Smooth muscle cell (in vitro differentiated cells): Measurements from ENCODE around the gene APOBEC3F. TPM values are rescaled to one million over a fixed set of nuclear protein-coding genes. Genes with fewer than 3 reads are reported as not detected.
"Not testable (repeated sequence)": the region's sequence is repeated elsewhere in the genome, so short reads cannot be mapped to it uniquely, and the experiment has no call there.

ENCODE experiments used
- DNase-seq: peaks from one replicate; lab custom pipeline; 2025; ENCODE audit not compliant: unreplicated experiment; lab: John Stamatoyannopoulos, UW
- H2AFZ ChIP-seq: fragments of 200-600 bp; sonication (generic); 2 replicates; pipeline ENCODE4 v1.6.0; 2016; ENCODE audit warnings: antibody characterized with exemption, low read depth, mild to moderate bottlenecking
- H3F3A ChIP-seq: fragments of 200-600 bp; sonication (generic); 2 replicates; pipeline ENCODE4 v1.6.0; 2017; ENCODE audit warnings: antibody characterized with exemption, low read depth
- H3K27ac ChIP-seq: fragments of 200-600 bp; sonication (generic); 2 replicates; pipeline ENCODE4 v1.5.1; 2016; ENCODE audit warnings: low read depth, mild to moderate bottlenecking
- H3K27me3 ChIP-seq: fragments of 200-600 bp; sonication (generic); 2 replicates; pipeline ENCODE4 v1.6.1; 2016; ENCODE audit warnings: low read depth, mild to moderate bottlenecking
- H3K36me3 ChIP-seq: fragments of 200-600 bp; sonication (generic); 2 replicates; pipeline ENCODE4 v1.5.1; 2016; ENCODE audit warnings: low read depth
- H3K4me1 ChIP-seq: fragments of 200-600 bp; sonication (generic); 2 replicates; pipeline ENCODE4 v1.5.1; 2016; ENCODE audit warnings: low read depth
- H3K4me2 ChIP-seq: fragments of 200-600 bp; sonication (generic); 2 replicates; pipeline ENCODE4 v1.6.0; 2016; ENCODE audit warnings: mild to moderate bottlenecking
- H3K4me3 ChIP-seq: fragments of 200-600 bp; sonication (generic); 2 replicates; pipeline ENCODE4 v1.5.1; 2016; ENCODE audit warnings: mild to moderate bottlenecking
- H3K79me2 ChIP-seq: fragments of 200-600 bp; sonication (generic); 2 replicates; pipeline ENCODE4 v1.6.0; 2016; ENCODE audit warnings: low read depth, mild to moderate bottlenecking
- H3K9ac ChIP-seq: fragments of 200-600 bp; sonication (generic); 2 replicates; pipeline ENCODE4 v1.6.0; 2016; ENCODE audit warnings: low read depth
- H3K9me3 ChIP-seq: fragments of 200-600 bp; sonication (generic); replicated peaks from 2 replicates; pipeline ENCODE4 v1.5.1; 2016; ENCODE audit warnings: low read depth
- H4K20me1 ChIP-seq: fragments of 200-600 bp; sonication (generic); 2 replicates; pipeline ENCODE4 v1.6.0; 2016; ENCODE audit warnings: low read depth
- WGBS: methylation state at CpG from one replicate; pipeline ENCODE4 v1.1.7; 2016; ENCODE audit warnings: low lambda C conversion rate; 5-methylcytosine and 5-hydroxymethylcytosine counted together
- polyA plus RNA-seq: library from polyadenylated mRNA; unstranded; fragments of >200 nt; fragmentation: Nextera tagmentation; extraction: Ambion mirVana; gene quantifications from 2 replicates; pipeline ENCODE4 v1.2.1, GENCODE V29; 2016
- total RNA-seq: library from RNA; depleted of rRNA; stranded (reverse); fragments of >200 nt; gene quantifications from 2 replicates; pipeline ENCODE4 v1.2.3, GENCODE V29; 2014
- TF ChIP-seq, protein P1 (sequence below): fragments of 200-600 bp; sonication (generic); IDR thresholded peaks from 2 replicates; pipeline ENCODE4 v1.5.1; 2017; ENCODE audit warnings: borderline replicate concordance, mild to moderate bottlenecking, antibody characterized with exemption; ENCODE audit not compliant: insufficient read depth, poor library complexity, severe bottlenecking

APOBEC3F gene
- total and polyA plus RNA-seq, 2 experiments from 2014 or later: 1.3 to 8.2 TPM

DNA sequence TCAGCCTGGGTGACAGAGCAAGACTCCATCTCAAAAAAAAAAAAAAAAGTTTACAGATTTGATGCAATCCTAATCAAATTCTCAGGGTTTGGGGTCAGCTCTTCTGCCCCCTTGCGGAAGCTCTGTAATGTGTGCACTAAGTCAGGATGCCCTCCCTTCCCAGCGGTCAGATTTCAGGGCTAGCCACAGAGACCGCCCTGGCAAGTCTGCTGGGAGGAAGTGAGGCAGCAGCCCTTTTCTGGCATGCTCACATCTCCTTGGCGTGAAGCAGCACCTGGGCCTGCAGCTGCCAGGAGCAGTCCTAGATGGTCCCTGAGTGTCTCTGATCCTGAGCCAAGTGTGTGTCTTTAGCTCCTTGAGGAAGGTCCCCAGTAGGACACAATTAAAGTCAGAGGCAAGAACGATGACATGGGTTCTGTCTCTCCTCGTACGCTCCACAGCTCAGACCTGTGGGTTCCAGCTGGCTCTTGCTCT, 37.5 kb upstream of the APOBEC3F start:
- no peaks in the 10 kb centered on the region for H3K36me3 ChIP-seq
- no peaks in the 10 kb centered on the region for H3F3A ChIP-seq
- H3K9ac ChIP-seq: no peak overlapping the region
- no peaks in the 10 kb centered on the region for H3K27me3 ChIP-seq
- no peaks in the 10 kb centered on the region for H3K4me1 ChIP-seq
- H3K4me3 ChIP-seq: no peak overlapping the region
- H3K9me3 ChIP-seq: no peaks in the 10 kb centered on the region
- H2AFZ ChIP-seq: no peak overlapping the region
- 38% methylated on average over 7 of the region's 7 CpGs for WGBS
- DNase-seq: peak; percentile 14
- H3K4me2 ChIP-seq: no peak overlapping the region
- H3K27ac ChIP-seq: no peak overlapping the region
- H4K20me1 ChIP-seq: no peaks in the 10 kb centered on the region
- TF ChIP-seq, protein P1, sequence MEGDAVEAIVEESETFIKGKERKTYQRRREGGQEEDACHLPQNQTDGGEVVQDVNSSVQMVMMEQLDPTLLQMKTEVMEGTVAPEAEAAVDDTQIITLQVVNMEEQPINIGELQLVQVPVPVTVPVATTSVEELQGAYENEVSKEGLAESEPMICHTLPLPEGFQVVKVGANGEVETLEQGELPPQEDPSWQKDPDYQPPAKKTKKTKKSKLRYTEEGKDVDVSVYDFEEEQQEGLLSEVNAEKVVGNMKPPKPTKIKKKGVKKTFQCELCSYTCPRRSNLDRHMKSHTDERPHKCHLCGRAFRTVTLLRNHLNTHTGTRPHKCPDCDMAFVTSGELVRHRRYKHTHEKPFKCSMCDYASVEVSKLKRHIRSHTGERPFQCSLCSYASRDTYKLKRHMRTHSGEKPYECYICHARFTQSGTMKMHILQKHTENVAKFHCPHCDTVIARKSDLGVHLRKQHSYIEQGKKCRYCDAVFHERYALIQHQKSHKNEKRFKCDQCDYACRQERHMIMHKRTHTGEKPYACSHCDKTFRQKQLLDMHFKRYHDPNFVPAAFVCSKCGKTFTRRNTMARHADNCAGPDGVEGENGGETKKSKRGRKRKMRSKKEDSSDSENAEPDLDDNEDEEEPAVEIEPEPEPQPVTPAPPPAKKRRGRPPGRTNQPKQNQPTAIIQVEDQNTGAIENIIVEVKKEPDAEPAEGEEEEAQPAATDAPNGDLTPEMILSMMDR: peak; percentile 78
- no peaks in the 10 kb centered on the region for H3K79me2 ChIP-seq

DNA sequence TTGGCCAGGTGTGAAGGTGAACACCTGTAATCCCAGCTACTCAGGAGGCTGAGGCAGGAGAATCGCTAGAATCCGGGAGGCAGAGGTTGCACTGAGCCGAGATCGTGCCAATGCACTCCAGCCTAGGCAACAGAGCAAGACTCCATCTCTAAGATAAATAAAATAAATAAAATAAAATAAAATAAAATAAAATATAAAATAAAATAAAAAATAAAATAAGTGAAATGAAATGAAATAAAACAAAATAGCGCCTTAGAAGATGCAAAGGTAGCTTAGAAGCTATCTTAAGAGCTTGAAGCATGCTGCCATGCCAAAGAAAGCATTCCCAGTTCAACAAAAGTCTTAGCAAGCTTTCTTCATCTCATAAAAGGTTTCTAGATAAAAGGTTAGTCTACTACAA, 33.5 kb upstream of the APOBEC3F start:
- no peaks in the 10 kb centered on the region for H3K9me3 ChIP-seq
- H3K4me2 ChIP-seq: no peak overlapping the region
- H2AFZ ChIP-seq: no peak overlapping the region
- no peak overlapping the region for H3K9ac ChIP-seq
- H3K79me2 ChIP-seq: no peaks in the 10 kb centered on the region
- no peaks in the 10 kb centered on the region for H4K20me1 ChIP-seq
- no peak overlapping the region for H3K4me3 ChIP-seq
- TF ChIP-seq, protein P1: no peak
- no peak overlapping the region for H3K27ac ChIP-seq
- H3K36me3 ChIP-seq: no peaks in the 10 kb centered on the region
- no peaks in the 10 kb centered on the region for H3F3A ChIP-seq
- no peaks in the 10 kb centered on the region for H3K4me1 ChIP-seq
- H3K27me3 ChIP-seq: no peaks in the 10 kb centered on the region
- no peak for DNase-seq
- 95% methylated on average over 5 of the region's 5 CpGs for WGBS

DNA sequence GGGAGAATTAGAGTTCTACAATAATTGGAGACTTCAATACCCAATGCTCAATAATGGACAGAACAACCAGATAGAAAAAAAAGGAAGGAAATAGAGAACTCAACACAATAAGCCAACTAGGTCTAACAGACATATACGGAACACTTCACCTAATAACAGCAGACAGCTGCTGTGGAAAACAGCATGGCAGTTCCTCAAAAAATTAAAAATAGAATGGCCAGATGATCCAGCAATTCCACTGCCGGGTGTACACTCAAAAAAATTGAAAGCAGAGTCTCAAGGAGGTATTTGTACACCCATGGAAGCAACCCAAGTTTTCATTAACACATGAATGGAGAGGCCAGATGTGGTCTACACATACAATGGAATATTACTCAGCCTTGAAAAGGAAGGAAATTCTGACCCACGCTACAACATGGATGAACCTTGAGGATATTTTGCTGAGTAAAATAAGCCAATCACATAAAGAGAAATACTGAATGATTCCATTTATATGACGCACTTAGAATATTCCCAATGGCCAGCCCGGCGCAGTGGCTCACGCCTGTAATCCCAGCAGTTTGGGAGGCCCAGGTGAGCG, 32.3 kb upstream of the APOBEC3F start:
- H3K27me3 ChIP-seq, DNase-seq, H3K4me3 ChIP-seq, H3F3A ChIP-seq, H3K4me1 ChIP-seq, H3K79me2 ChIP-seq, H4K20me1 ChIP-seq, H3K9ac ChIP-seq, H3K9me3 ChIP-seq, H3K36me3 ChIP-seq, H3K4me2 ChIP-seq, H3K27ac ChIP-seq, H2AFZ ChIP-seq: not testable (repeated sequence)
- 99% methylated on average over 8 of the region's 8 CpGs for WGBS

DNA sequence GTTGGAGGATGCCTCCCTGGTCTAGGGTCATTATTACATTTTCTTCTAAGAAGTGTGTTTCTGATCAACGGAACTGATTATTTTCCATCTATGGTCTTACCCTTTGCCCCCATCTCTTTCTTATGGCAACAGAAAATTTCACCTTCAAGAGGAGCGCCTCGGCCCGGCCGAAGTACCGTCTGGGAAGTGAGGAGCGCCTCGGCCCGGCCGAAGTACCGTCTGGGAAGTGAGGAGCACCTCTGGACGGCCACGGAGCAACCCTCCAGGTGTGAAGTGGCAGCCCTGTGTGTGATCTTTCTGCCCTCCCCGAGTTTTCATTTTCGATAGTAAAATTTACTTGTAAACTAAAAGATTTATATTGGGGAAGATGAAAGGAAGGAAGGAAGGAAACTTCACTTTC, 29.7 kb upstream of the APOBEC3F start:
- Histone ChIP-seq H3F3A (no peaks in the 10 kb centered on the region), H3K9ac (no peak overlapping the region), H3K4me3 (no peak overlapping the region), H3K4me2 (no peak overlapping the region), H3K27ac (no peak overlapping the region), H3K4me1 (peaks cover 18% of the 10 kb centered on the region), H3K9me3 (no peaks in the 10 kb centered on the region), H3K27me3 (no peaks in the 10 kb centered on the region), H3K79me2 (peaks cover 6% of the 10 kb centered on the region), H2AFZ (no peak overlapping the region), H3K36me3 (no peaks in the 10 kb centered on the region), H4K20me1 (no peaks in the 10 kb centered on the region)
- no peak for DNase-seq
- WGBS: 88% methylated on average over 15 of the region's 15 CpGs
- TF ChIP-seq, protein P1: no peak
